K562 (cell line): ENCODE results near the gene C4A. TPM values are rescaled to one million over a fixed set of nuclear protein-coding genes. Genes with fewer than 3 reads are reported as not detected.

ENCODE experiments used
- CBFA2T2 ChIP-seq: fragments of 450-650 bp; conservative IDR thresholded peaks from 2 replicates; pipeline ENCODE4 v1.6.1; 2017; ENCODE audit warnings: mild to moderate bottlenecking
- EZH2 ChIP-seq: IDR thresholded peaks from 2 replicates; pipeline ENCODE4 v1.6.1; 2012; ENCODE audit warnings: low read depth, mild to moderate bottlenecking, inconsistent platforms, low read length, borderline replicate concordance
- HCFC1 ChIP-seq: IDR thresholded peaks from 2 replicates; pipeline ENCODE4 v1.6.1; 2012; ENCODE audit warnings: low read depth, low read length, improper control_type of control experiment
- HIVEP1 ChIP-seq: fragments of 250-450 bp; sonication (Bioruptor Pico); IDR thresholded peaks from 2 replicates; pipeline ENCODE4 v1.4.0; 2020; ENCODE audit warnings: mild to moderate bottlenecking
- HNRNPK ChIP-seq: fragments of 200-400 bp; formaldehyde crosslinking; IDR thresholded peaks from one replicate; pipeline ENCODE4 v1.6.1; 2018; ENCODE audit warnings: mild to moderate bottlenecking, low read depth, low read length; ENCODE audit not compliant: poor library complexity, severe bottlenecking
- HNRNPUL1 ChIP-seq: fragments of 200-400 bp; formaldehyde crosslinking; IDR thresholded peaks from 2 replicates; pipeline ENCODE4 v1.6.1; 2017; ENCODE audit warnings: low read length
- SMARCB1 ChIP-seq: IDR thresholded peaks from 2 replicates; pipeline ENCODE4 v1.6.1; 2011; ENCODE audit warnings: improper control_type of control experiment, low read depth; ENCODE audit not compliant: insufficient read length
- SREBF1 ChIP-seq: fragments of 150-350 bp; IDR thresholded peaks from 2 replicates; pipeline ENCODE4 v1.6.1; 2014; ENCODE audit warnings: antibody characterized with exemption, low read depth, low read length, borderline replicate concordance
- SRSF1 ChIP-seq: fragments of 200-400 bp; formaldehyde crosslinking; IDR thresholded peaks from 2 replicates; pipeline ENCODE4 v1.6.1; 2017; ENCODE audit warnings: mild to moderate bottlenecking, low read depth, low read length, moderate library complexity
- STAT6 ChIP-seq: sonication (generic); formaldehyde crosslinking; IDR thresholded peaks from 2 replicates; pipeline ENCODE4 v1.8.1; 2023; ENCODE audit warnings: mild to moderate bottlenecking, missing genetic modification reagents
- TEAD4 ChIP-seq, 2 experiments: sonication (generic) in 1 of 2; formaldehyde crosslinking in 1 of 2; IDR thresholded peaks; 2 replicates each; pipeline versions ENCODE4 v1.6.1 to v1.8.0; 2012 to 2022; ENCODE audit warnings: borderline replicate concordance in 1 of 2, inconsistent platforms in 1 of 2, low read length in 1 of 2, mild to moderate bottlenecking in 1 of 2, missing genetic modification reagents in 1 of 2
- TFE3 ChIP-seq: fragments of 450-650 bp; formaldehyde crosslinking; IDR thresholded peaks from 2 replicates; pipeline ENCODE4 v1.4.0; 2020; ENCODE audit warnings: mild to moderate bottlenecking, mixed read lengths
- ZNF175 ChIP-seq: fragments of 200-800 bp; sonication (Bioruptor generic); IDR thresholded peaks from 2 replicates; pipeline ENCODE4 v1.6.1; 2016; ENCODE audit warnings: low read depth, mild to moderate bottlenecking, missing genetic modification characterization, missing compliant biosample characterization
- ZNF23 ChIP-seq: fragments of 250-450 bp; sonication (Bioruptor Pico); IDR thresholded peaks from 2 replicates; pipeline ENCODE4 v1.4.0; 2020; ENCODE audit warnings: mild to moderate bottlenecking
- ZNF318 ChIP-seq, 2 experiments: fragments of 450-650 bp; IDR thresholded peaks; 2 replicates each; pipeline ENCODE4 v1.6.1; 2016; ENCODE audit warnings: mild to moderate bottlenecking in 2 of 2, borderline replicate concordance in 1 of 2, low read depth in 1 of 2, moderate library complexity in 1 of 2
- polyA plus RNA-seq, 8 experiments: library from polyadenylated mRNA; depleted of rRNA in 4 of 8; stranded (reverse) in 5 of 8; unstranded in 3 of 8; fragments of >200 nt; fragmentation: Nextera tagmentation in 2 of 8; fragmentation: Illumina TruSeq in 1 of 8; extraction: Ambion mirVana in 2 of 8; extraction: Trizol in 1 of 8; gene quantifications; 2 replicates each; pipeline versions ENCODE4 v1.2.1 to v1.2.3, GENCODE V29; 2011 to 2014; ENCODE audit warnings: inconsistent platforms in 1 of 8, missing spikeins in 1 of 8
- total RNA-seq, 7 experiments: library from RNA; depleted of rRNA in 6 of 7; stranded (reverse); fragments of >200 nt in 6 of 7; fragmentation: Illumina TruSeq in 2 of 7; extraction: Trizol in 2 of 7; gene quantifications; 2 replicates each; pipeline versions ENCODE4 v1.2.1 to v1.2.3, GENCODE V29; 2011 to 2021; ENCODE audit warnings: low replicate concordance in 1 of 7

C4A gene
- total and polyA plus RNA-seq, 9 of the 15 experiments (the other 6 are each of a cell fraction or from before 2014, with no cell fraction given) = 0.27 to 7.6 (median 5.0) TPM

- no peak for TF ChIP-seq HIVEP1 (CRISPR knock-in tag)
- TF ChIP-seq TEAD4 (IDR thresholded peaks at IDR 0.05; ENCODE audit: low read length) = no peak
- TF ChIP-seq TEAD4 (CRISPR knock-in tag; IDR thresholded peaks at IDR 0.05; ENCODE audit: borderline replicate concordance) = no peak
- TF ChIP-seq HCFC1 = no peak
- 0 out of 2 replicates have a peak, but pooled peaks have one; percentile 39 for TF ChIP-seq ZNF23
- TF ChIP-seq ZNF318 (IDR thresholded peaks at IDR 0.05; ENCODE audit: borderline replicate concordance in 1 of 2, low read depth in 1 of 2) = no peak
- 0 out of 2 replicates have a peak, but pooled peaks have one; percentile 28 for TF ChIP-seq CBFA2T2
- no peak for TF ChIP-seq ZNF175 (CRISPR knock-in tag)
- no peak for TF ChIP-seq SRSF1
- TF ChIP-seq SMARCB1 = no peak
- no peak for TF ChIP-seq STAT6 (CRISPR knock-in tag)
- no peak for TF ChIP-seq SREBF1
- no peak for TF ChIP-seq HNRNPK
- no peak for TF ChIP-seq HNRNPUL1
- TF ChIP-seq EZH2 = no peak
- TF ChIP-seq TFE3 (CRISPR knock-in tag) = no peak
These were observed 64.1 kb downstream of the C4A start (continued) for GRCh38 chr6:32045811-32046449.
